ENCODE results near the gene KCNE4.

The KCNE4 gene

GRCh38 chr2:223050900-223051504, 988 bp upstream of the KCNE4 start:
- TF ChIP-seq CTCF (IDR thresholded peaks at IDR 0.05) = no peak
- DNase-seq (ENCODE audit: low spot score) = no peak
- Histone ChIP-seq H3K4me3 (peak overlapping the region; percentile 70), H3K27ac (peak overlapping the region; percentile 90 to 96)

DNA sequence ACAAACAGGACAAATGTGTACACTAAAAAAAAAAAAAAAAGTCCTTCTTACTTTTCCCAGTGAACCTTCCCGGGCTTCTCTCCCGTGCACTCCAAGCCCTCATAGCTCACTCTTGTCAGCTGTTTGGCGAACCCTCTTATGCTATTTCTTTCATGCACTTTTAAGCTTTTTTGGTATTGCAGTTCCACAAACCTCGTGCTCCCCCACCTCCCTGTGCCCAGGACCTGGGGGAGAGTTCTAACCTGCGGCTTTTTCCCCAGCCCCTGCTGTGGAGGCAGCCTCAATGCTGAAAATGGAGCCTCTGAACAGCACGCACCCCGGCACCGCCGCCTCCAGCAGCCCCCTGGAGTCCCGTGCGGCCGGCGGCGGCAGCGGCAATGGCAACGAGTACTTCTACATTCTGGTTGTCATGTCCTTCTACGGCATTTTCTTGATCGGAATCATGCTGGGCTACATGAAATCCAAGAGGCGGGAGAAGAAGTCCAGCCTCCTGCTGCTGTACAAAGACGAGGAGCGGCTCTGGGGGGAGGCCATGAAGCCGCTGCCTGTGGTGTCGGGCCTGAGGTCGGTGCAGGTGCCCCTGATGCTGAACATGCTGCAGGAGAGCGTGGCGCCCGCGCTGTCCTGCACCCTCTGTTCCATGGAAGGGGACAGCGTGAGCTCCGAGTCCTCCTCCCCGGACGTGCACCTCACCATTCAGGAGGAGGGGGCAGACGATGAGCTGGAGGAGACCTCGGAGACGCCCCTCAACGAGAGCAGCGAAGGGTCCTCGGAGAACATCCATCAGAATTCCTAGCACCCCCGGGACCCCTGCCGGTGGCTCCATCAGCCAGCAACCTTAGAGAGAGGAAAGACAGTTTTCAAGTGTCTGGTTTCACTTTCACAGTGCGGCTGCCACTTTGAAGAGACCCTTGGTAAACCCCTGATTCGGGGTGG, 826 bp downstream of the KCNE4 start:
- Histone ChIP-seq H3K27ac (peak overlapping the region; percentile 90 to 96), H3K4me3 (peak overlapping the region; percentile 70)
- peak; percentile 75 for DNase-seq (ENCODE audit: low spot score)
- no peak for TF ChIP-seq CTCF (IDR thresholded peaks at IDR 0.05)

- Histone ChIP-seq H3K27ac (peak overlapping the region; percentile 90 to 96), H3K4me3 (peak overlapping the region; percentile 70)
Observed at GRCh38 chr2:223053484-223054192, 1.6 kb downstream of the KCNE4 start.

GRCh38 chr2:223054193-223054781, 2.3 kb downstream of the KCNE4 start:
- no peak for TF ChIP-seq CTCF (IDR thresholded peaks at IDR 0.05)
- peak overlapping the region; percentile 90 to 96 for H3K27ac ChIP-seq
- peak overlapping the region; percentile 70 for H3K4me3 ChIP-seq
- peak; percentile 85 for DNase-seq (ENCODE audit: low spot score)

More at GRCh38 chr2:223053484-223054192, 1.6 kb downstream of the KCNE4 start:
- TF ChIP-seq CTCF (IDR thresholded peaks at IDR 0.05) = no peak
- DNase-seq (ENCODE audit: low spot score) = peak; percentile 74

DNA sequence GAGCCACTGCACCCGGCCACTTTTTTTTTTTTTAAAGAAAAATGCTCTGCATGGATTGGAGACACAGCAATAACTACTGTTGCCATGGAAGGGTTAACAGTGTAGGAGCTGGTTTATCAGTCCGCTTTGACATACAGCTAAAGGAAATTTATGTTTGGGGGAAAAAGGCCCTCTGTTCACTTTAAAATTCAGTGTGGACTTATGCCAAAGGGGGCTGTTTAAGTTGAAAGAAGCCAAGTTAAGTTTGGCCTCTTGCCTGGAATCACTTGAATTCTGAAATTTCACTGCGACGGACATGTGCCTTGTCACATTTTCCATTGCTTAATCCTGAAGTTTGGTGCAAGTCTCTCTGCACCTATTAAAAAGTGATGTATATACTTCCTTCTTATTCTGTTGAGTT, 3.1 kb downstream of the KCNE4 start:
- Histone ChIP-seq H3K4me3 (peak overlapping the region; percentile 70), H3K27ac (peak overlapping the region; percentile 76 to 90)
- no peak for DNase-seq (ENCODE audit: low spot score)
- no peak for TF ChIP-seq CTCF (IDR thresholded peaks at IDR 0.05)

GRCh38 chr2:223055836-223056235, 3.8 kb downstream of the KCNE4 start:
- H3K4me3 ChIP-seq = peak overlapping the region; percentile 70
- no peak for TF ChIP-seq CTCF (IDR thresholded peaks at IDR 0.05)
- DNase-seq (ENCODE audit: low spot score) = no peak
- peak overlapping the region; percentile 60 to 76 for H3K27ac ChIP-seq
